H1 (cell line): Measurements from ENCODE around the gene HNRNPM.

Experiments
- BRCA1 ChIP-seq: IDR thresholded peaks from 2 replicates; pipeline ENCODE4 v1.6.1; 2012; ENCODE audit warnings: low read depth, low read length, improper control_type of control experiment
- CTCF ChIP-seq, 3 experiments: IDR thresholded peaks; 1 replicate in 2 of 3; 2 replicates in 1 of 3; pipeline versions ENCODE4 v1.5.1 to v1.6.1; 2011; ENCODE audit warnings: low read length in 3 of 3, mild to moderate bottlenecking in 3 of 3, inconsistent platforms in 2 of 3, low read depth in 1 of 3, moderate library complexity in 1 of 3; ENCODE audit not compliant: insufficient read depth in 1 of 3; ENCODE audit errors: control extremely low read depth in 1 of 3
- EP300 ChIP-seq, 2 experiments: IDR thresholded peaks; 1 replicate in 1 of 2; 2 replicates in 1 of 2; pipeline ENCODE4 v1.6.1; 2011 to 2012; ENCODE audit warnings: low read depth in 2 of 2, low read length in 2 of 2, mild to moderate bottlenecking in 2 of 2, borderline replicate concordance in 1 of 2, inconsistent platforms in 1 of 2, moderate library complexity in 1 of 2
- GABPA ChIP-seq: IDR thresholded peaks from 2 replicates; pipeline ENCODE4 v1.6.1; 2011; ENCODE audit warnings: mild to moderate bottlenecking, low read length, moderate library complexity, borderline replicate concordance; ENCODE audit not compliant: insufficient read depth

GRCh38 chr19:8517551-8518442, 73.0 kb downstream of the HNRNPM start:
- TF ChIP-seq EP300 (IDR thresholded peaks at IDR 0.05; ENCODE audit: borderline replicate concordance in 1 of 2, low read depth in 2 of 2, low read length in 2 of 2) (no peak), GABPA (no peak), BRCA1 (no peak), CTCF (IDR thresholded peaks at IDR 0.05; ENCODE audit: control extremely low read depth in 1 of 3, insufficient read depth in 1 of 3, low read depth in 1 of 3, low read length in 3 of 3) (no peak)
